NAMALWA (cell line): ENCODE measurements around the gene SLC5A10.

Experiments used
- DNase-seq: peaks from one replicate; pipeline ENCODE4 v3.0.0-alpha.2; 2015; ENCODE audit warnings: low spot score

SLC5A10 gene

DNA sequence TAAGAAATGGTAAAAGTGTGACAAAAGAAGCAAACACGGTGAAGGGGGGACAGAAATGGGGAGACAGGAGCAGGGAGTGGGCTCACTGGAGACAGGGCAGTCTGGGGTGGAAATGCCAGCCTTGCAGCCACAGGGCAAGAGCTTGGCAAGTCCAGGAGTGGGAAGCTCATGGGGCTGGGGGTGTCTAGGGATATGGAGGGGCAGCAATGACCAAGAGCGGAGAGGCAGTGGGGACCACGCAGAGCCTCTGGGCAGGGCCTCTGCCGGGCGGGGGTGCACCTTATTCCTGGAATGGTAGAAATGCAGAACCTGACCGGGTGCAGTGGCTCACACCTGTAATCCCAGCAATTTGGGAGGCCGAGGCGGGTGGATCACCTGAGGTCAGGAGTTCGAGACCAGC, 12.6 kb downstream of the SLC5A10 start:
- no peak for DNase-seq

DNA sequence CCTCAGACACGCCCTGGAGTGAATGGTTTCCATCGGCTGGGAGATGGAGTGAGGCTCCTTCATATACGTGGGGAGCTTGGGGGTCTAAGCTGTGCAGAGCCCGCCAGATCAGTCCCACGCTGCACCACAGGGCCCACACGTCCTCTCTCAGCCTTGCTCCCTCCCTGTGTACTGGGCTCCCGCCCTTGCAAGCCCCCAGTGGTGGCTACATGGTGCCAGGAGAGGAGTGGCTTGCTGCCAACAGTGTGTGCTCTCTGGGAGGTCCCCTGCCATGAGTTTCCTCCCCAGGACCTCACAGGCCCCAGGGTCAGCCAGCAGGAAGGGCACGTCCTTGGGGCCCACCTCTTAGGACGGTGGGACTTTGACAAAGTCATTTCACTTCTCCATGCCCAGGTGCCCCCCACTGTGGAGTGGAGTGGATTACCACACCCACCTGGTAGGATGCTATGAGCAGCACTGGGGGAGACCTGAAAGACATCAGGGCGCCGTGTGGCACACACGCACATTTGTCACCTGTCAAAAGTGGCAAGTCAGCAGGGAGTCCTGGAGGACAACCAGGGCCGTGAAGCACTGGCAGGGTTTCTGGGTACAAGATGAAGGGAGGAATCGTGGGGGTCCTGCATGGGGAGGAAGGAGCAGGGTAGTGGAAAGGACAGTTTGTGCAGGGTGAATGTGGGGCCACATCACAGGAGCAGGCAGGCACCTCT, 13.7 kb downstream of the SLC5A10 start:
- no peak for DNase-seq

DNA sequence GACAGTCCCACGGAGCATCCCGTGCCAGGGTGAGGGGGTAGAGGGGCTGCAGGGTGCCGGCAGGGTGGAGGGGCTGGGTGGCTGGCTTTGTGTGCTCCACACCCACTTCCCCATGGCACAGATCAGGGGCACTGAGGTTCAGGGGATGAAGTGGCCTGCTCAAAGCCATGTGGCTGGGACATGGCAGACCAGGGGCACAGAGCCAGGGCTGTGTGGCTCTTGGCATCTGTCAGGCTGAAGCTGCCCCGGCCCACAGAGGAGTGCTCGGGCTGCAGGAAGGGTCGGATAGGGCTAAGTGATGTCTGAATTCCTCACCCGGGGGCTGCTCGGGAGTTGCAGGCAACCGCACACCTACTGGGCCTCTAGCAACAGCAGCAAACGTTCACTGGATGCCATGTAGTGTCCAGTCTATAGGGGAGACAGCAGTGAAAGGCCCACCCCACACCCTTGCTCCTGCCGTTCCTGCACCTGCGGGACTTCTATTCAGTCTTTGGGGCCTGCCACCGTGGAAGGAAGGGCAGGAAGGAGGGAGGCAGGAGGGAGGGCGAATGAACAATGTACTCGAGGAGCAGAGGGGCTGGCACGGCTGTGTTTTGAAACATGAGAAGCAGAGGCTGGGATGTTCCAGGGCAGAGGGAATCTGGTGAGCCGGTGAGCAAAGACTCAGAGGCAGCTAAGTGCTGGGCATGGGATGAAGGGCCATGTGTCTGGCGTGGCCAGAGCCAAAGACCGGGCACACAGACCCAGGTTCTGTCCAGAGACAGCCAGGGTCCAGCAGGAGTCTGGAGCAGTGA, 15.1 kb downstream of the SLC5A10 start:
- no peak for DNase-seq

DNA sequence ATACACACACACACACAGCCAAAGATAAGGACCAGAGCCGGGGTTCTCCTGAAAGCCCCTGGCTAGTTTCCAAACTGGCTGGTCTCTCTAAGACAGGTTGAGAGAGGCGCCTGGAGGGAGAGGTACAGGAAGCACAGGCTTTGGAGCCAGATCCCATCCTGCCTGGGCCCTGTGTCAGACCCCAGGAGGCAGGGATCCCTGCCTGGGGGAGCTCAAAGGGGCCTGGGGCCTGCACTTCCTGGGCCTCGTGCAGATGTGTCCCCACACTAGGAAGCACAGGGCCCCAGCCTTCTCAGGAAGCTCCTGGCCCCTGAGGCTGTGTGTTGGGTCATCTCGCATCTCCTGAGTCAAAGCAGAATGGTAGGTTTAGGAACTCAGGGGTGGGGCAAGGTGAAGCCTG, 16.0 kb downstream of the SLC5A10 start:
- DNase-seq = no peak

DNA sequence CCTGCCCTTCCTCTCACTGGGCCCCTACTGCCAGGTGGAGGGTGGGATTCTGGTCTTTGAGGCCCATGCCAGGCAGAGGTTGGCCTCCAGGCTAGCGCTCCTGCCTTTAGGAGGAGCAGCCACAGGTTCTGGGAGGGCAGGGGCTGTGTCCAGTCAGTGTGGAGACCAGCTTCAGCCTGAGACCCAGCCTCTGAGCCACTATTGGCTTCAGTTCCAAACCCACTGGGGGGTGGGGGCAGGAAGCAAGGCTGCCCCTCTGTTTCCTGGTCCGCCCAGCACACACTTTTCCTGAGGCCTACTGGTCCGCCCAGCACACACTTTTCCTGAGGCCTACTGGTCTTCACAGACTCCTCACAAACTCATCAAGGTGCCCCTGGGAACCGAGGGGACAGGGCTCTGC, 16.4 kb downstream of the SLC5A10 start:
- DNase-seq = no peak

DNA sequence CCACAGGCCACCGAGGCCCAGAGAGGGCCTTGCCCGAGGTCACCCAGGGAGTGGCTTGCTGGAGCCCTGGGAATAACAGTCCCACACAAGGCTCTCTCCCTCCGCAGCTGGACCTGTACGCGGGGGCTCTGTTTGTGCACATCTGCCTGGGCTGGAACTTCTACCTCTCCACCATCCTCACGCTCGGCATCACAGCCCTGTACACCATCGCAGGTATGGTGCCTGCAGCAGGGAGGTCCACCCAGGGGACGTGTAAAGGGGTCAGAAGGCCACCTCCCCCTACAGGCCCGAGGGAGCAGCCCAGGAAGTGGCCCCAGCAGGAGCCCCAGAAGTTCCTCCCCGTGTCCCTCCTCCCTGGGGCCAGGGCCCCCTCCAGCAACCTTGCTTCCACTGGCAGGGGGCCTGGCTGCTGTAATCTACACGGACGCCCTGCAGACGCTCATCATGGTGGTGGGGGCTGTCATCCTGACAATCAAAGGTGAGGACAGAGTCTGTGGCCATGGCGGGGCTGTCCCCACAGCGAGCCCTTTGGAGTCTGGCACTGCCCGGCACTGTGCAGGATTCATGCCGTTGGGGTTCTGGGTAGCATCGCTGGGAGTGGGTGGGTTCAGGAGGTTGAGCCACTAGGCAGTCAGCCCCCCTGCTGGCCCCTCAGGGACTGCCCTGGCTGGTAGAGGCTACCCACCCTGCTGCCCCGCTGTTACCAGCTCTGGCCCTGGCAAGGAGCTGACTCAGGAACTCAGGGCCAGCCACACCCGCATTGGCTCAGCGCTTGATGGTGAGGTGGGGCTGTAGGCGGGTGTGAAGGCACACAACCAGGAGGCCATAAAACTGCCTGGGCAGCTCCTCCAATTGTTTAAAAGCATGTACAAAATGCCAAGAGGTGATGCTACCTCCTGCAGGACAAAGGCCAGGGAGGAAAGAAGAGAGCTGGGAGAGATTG, 17.3 kb downstream of the SLC5A10 start:
- DNase-seq = no peak

DNA sequence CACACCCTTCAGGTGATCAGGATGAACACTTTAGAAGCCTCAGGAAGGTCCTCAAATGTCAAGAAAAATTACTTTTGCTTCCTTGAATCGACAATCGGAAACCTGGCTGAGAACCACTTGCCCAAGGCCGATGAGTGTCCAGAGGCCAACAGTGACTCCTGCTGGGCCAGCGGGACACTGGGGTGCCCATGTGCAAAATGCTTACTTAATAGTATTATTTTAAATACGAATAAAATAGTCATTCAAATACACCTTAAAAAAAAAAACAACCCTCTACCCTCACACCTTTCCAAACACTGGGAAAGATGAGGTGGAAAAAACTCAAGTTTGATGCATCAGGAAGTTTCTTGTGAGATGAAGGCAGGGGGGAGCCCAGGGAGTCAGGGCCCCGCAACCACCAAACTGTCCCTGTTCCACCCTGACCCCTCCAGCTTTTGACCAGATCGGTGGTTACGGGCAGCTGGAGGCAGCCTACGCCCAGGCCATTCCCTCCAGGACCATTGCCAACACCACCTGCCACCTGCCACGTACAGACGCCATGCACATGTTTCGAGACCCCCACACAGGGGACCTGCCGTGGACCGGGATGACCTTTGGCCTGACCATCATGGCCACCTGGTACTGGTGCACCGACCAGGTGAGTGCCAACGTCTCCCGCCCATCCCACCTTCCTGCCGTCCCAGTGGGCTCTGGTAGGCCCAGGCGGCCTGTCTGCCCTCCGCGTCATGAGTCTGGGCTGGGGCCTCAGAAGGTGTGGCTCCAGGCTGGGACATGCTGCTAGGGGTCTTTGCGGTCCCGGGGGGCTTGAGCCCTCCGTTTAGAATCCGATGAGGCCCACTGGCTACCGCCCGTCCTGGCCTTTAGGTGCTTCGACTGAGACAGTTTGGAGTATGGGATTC, 18.9 kb downstream of the SLC5A10 start:
- DNase-seq = no peak

DNA sequence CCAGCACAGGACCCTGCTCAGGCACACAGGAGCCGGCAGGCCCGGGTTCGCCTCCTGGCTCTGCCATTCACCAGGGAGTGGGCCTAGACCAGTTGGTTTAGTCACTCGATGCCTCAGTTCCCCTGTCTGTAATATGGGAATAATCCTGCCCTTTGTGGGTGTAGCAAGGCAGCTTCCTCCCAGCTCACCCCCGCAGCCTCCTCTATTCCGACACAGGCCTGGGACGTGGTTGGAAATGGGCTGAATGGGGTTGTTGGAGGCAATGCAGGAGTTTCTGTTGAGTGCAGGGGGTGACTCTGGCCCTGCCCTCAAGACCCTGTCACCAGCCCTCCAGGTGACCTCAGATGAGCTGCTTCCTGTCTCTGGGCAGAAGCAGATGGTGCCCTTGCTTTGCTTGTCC, 19.8 kb downstream of the SLC5A10 start:
- DNase-seq = no peak

DNA sequence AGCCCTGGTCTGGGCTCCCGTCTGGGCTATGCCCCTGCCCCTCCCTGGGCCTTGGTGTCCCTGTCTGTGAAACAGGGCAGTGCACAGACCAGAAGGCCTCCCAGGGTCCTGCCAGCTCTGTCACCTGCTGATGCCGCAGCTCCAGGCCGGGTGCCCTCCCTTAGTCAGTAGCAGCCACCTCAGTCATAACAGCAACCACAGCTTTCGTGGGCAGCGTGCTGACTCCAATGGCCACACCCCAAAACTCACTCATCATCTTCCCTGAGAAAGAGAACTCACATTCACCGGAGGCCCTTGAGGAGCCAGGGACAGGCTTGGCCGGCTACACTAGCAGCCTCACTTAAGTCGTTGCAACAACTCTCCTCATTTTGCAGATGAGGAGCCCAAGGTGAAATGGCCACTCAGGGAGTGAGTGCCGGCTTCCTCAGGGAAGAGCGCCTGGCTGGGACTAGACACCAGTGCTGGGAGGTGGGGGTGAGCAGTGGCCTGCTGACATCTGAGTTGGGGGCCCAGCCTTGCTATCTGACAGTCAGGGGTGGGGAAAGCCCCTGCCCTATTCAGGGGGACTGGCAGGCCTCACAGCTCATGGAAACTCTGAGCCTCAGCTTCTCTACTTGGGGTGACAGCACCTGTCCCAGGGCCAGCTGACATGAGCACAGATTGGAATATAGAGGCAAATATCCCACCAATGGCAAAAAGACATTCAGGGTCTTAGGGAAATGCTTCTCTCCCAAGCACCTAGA, 22.6 kb downstream of the SLC5A10 start:
- no peak for DNase-seq

DNA sequence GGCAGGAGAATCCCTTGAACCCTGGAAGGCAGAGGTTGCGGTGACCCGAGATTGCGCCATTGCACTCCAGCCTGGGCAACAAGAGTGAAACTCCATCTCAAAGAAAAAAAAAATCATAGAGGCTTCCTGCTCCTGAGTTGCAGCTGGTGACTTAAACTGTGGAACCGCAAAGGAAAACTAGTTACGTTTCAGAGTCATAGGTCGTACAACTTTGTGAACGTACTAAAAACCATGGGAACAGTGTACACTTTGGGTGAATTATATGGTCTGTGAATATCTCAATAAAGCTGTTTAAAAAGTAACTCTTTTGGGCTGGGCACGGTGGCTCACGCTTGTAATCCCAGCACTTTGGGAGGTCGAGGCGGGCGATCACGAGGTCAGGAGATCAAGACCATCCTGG, 23.6 kb downstream of the SLC5A10 start:
- no peak for DNase-seq

DNA sequence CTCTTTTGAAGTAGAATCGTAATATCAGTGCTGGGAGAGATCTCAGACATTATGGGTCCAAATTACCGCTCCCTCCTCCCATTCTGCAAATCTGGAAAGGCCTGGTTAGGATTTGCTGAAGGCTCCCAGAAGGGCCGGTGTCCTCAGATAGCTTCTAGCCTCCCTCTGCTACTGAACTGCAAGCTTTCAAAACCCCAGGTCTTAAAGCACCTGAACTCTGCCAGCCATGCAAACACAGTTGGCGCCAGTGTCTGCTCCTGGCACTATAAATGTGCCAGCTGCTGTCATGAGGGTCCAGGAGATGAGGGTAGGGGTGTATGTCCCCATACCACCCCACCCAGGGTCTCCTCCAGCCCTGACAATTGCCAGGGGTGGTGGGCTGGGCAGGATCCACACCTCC, 24.2 kb downstream of the SLC5A10 start:
- DNase-seq = no peak

DNA sequence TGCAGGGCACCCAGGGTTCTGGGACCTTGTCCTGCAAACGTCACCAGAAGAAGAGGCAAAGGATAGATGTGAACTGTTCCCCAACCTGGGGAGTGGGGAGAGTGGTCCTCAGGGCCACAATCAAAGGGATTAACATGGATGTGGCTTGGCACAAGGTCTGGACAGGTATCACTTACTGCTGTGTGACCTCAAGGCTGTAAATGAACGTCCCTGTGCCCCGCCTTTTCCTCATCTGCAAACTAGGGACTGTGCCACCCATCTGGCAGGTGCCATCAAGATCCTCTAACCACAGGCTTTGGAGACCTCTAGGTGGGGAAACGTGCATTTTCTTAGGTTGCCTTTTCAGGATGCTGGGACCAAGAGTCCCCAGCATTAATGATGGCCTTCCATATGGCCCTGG, 25.1 kb downstream of the SLC5A10 start:
- no peak for DNase-seq

DNA sequence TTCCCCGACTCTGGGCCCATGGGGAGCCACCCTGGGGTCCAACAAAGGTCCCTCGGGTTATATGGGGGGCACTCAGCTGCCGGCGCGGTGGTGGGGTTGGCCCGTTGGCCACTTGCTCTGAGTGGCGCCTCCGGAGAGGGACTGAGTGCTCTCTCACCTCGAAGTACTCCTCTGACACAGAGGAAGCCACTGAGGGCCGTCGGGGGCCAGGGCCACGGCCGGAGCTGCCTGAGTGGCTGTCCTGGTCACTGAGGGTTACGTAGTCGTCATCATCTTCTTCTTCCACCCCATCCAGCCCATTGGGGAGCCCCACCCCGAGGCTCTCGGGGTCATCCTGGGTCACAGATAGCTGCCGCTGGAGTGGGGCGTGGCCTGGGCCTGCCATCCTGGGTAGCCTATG, 25.7 kb downstream of the SLC5A10 start:
- DNase-seq = no peak

DNA sequence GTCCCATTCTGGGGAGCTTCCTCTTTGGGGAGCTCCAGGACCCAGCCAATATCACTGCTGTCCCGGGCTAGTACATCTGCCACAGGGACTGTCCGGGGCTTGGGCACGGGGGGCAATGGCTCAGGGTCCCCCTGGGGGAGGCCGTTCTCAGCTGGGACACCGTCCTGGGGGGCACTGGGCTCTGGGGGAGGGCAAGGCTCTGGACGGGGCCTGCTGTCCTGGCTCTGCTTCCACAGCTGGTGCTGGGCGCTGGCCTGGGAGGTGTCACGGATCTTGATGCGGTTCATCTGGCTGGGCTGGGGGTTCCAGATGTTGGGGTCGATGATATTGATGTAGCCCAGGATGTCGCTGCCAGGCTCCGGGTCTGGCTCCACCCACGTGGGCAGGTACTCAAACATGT, 26.1 kb downstream of the SLC5A10 start:
- DNase-seq = no peak

DNA sequence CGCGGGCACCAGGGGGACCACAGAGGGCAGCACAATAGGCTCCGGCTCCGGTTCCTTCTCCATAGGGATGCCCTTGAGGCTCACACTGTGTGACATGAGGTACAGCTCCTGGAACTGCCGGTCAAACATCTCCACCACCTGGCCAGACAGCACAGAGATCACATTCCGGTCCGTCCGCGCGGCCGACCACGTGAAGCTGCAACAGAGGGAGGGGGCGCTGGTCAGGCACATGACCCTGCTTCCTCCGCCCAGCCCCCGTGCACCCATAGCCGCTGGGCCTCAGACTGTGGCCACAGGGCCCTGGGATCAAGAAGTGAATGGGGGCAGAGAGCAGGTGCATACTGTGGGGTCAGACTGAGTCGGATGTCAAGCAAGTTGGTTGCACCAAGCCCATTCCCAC, 26.7 kb downstream of the SLC5A10 start:
- no peak for DNase-seq

DNA sequence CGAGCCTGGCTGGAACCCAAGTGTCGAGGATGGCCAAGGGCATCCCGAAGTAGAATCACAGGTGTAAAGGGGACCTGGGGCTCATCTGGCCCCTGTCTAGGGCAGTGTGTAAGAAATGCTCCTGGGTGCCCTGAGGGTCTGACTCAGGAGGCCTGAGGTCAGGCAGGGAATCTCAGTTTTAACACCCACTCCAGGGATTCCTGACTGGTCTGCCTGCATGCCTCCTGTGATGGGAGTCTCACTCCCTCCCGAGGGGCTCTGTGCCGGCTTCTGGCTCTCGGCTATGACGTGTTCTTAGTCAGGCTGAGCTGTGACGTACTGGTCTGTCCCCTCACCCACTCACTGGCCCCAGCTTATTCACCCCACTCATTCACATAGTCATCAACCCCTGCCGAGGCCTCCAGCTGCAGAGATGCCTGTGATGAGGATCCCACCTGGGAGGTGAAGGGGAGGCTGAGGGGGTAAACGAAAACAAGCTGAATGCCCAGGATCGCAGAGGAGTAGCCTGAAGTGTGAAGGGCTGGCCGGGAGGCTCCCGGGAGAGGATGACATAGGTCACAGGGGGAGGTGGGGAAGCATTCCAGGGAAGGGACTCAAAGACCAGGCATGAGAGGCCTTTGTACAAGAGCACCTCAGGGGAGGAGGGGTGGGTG, 28.8 kb downstream of the SLC5A10 start:
- DNase-seq = no peak

DNA sequence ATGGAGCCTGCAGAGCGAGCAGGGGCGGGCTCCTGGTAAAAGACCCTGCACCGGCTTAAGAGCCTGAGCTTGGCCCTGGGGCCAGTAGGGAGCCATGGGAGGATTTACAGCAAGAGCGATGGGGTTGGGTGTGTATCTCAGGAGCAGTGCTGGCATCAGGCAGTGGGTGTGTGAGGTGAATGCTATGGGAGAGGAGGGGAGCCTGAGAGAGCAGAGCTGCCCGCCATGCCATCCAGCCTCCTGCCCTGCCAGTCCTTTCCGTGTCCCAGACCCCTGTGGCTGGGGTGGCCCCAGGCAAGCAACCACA, 29.3 kb downstream of the SLC5A10 start:
- no peak for DNase-seq

DNA sequence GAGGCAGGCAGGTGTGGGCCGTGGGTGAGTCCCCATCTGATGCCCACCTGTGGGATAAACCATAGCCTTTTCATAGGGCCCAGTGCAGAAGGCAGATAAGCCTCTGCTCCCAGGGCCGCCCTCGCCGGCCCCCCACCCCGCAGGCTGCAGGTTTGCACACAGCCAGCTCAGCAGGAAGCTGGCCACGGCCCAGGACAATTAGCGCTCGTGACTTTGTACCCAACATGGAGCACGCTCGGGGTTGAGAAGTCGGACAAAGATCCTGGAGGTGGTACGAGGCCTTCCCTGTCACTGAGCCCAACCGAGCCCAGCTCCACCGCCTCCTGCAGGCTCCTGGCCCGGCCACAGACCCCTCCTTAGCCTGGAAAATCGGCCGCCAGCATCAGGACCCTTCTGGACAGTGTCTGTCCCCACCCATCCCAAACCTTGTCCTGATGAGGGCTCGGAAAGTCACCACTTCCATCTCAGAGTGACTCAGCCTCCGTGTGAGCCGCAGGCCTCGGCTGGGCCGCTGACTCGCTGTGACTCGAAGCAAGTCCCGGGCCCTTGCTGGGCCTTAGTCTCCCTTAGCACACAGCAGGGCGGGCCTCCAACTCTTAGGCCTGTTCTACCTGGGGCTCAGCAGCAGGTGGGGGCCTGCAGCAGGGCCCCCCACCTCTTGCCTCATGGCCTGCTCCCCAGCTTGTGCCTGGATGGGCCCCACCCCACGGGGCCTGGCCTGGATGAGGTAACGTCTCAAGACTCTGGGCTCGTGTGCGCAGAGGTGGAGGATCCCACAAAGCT, 29.9 kb downstream of the SLC5A10 start:
- DNase-seq = no peak

DNA sequence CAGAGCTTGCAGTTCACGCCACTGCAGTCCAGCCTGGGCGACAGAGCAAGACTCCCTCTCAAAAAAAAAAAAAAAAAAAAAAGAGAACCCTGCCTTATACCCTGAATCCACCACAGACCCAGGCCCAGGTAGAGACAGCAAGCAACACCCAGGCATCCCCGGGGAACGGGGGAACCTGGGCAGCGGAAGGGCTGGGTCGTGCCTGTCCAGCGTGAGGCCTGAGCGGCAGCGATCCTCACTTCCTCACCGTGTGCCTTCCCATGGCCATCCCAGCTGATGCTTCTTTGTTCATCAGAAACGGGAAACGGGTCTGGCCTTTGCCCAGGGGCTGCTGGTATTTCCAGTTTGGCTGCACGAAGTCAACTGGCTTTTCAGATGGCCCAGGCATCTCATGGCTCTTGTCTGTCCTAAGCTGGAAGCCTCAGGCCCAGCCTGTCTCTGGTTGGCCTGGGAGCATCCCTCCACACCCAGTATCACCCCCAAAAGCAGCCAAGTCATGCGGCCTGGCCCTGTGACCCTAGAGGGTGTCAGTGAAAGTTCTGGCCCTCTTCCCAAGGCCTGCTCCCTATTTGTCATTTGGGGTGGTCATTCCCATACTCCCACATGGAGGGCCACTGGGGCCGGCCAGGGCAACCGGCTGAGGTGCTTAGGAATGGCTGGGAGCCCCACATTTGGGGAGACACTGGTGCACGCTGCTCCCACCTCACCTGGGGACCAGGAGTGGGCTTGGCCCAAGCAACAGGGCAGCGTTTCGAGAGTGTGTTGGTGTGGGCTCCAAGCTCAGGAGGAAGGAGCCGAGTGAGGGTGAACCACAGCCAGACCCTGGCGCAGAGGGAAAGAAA, 32.5 kb downstream of the SLC5A10 start:
- DNase-seq = no peak
